ENCODE results near the gene OR6F1.
"Not testable (repeated sequence)": the region's sequence is repeated elsewhere in the genome, so short reads cannot be mapped to it uniquely, and the experiment has no call there.

The OR6F1 gene

GRCh38 chr1:247716546-247716945 is at the start of gene OR6F1:
TSS of gene OR6F1 (minus strand) at chr1:247716646. CDS start at chr1:247712755, 3,891 bp downstream.
- no peak for DNase-seq (ENCODE audit: low spot score)

- DNase-seq (ENCODE audit: low spot score), result no peak
Observed at GRCh38 chr1:247760456-247760855, 44.0 kb upstream of the OR6F1 start, which contains the start of gene OR1C1. TSS of gene OR1C1 (minus strand) at chr1:247760556. CDS start at chr1:247758406, 2,150 bp downstream.

GRCh38 chr1:247754311-247754710 is 37.9 kb upstream of the OR6F1 start:
- not testable (repeated sequence) for DNase-seq (ENCODE audit: low spot score)

- no peak for DNase-seq (ENCODE audit: low spot score)
Observed at GRCh38 chr1:247749870-247750269, 33.4 kb upstream of the OR6F1 start.

GRCh38 chr1:247748041-247748440 is 31.6 kb upstream of the OR6F1 start, which contains the start of gene OR14A2:
TSS of gene OR14A2 (minus strand) at chr1:247748141.
- no peak for DNase-seq (ENCODE audit: low spot score)

- no peak for DNase-seq (ENCODE audit: low spot score)
Observed at GRCh38 chr1:247747616-247748015, 31.2 kb upstream of the OR6F1 start.

- no peak for DNase-seq (ENCODE audit: low spot score)
Observed at GRCh38 chr1:247746391-247746935, 30.0 kb upstream of the OR6F1 start.

- not testable (repeated sequence) for DNase-seq (ENCODE audit: low spot score)
Observed at GRCh38 chr1:247742215-247742760, 25.8 kb upstream of the OR6F1 start.

- DNase-seq (ENCODE audit: low spot score), result no peak
Observed at GRCh38 chr1:247741756-247742155, 25.3 kb upstream of the OR6F1 start.

- DNase-seq (ENCODE audit: low spot score), result no peak
Observed at GRCh38 chr1:247740721-247741120, 24.3 kb upstream of the OR6F1 start.

- DNase-seq (ENCODE audit: low spot score), result no peak
Observed at GRCh38 chr1:247738315-247738714, 21.9 kb upstream of the OR6F1 start, which contains the start of gene OR14K1. TSS of gene OR14K1 (plus strand) at chr1:247738615. CDS start at chr1:247738615, 0 bp downstream.

- no peak for DNase-seq (ENCODE audit: low spot score)
Observed at GRCh38 chr1:247721222-247721621, 4.8 kb upstream of the OR6F1 start.

GRCh38 chr1:247713753-247714152 is 2.7 kb downstream of the OR6F1 start:
- no peak for DNase-seq (ENCODE audit: low spot score)

GRCh38 chr1:247710681-247711080 is 5.8 kb downstream of the OR6F1 start:
- not testable (repeated sequence) for DNase-seq (ENCODE audit: low spot score)

- no peak for DNase-seq (ENCODE audit: low spot score)
Observed at GRCh38 chr1:247701338-247701737, 15.1 kb downstream of the OR6F1 start.

- no peak for DNase-seq (ENCODE audit: low spot score)
Observed at GRCh38 chr1:247681288-247681897, 35.1 kb downstream of the OR6F1 start.

GRCh38 chr1:247680171-247680570 is 36.3 kb downstream of the OR6F1 start:
- DNase-seq (ENCODE audit: low spot score), result no peak

- no peak for DNase-seq (ENCODE audit: low spot score)
Observed at GRCh38 chr1:247679639-247680038, 36.8 kb downstream of the OR6F1 start, which contains the start of gene OR13G1. TSS of gene OR13G1 (minus strand) at chr1:247679739. CDS start at chr1:247673041, 6,698 bp downstream.

GRCh38 chr1:247669225-247669624 is 47.2 kb downstream of the OR6F1 start:
- DNase-seq (ENCODE audit: low spot score), result no peak

All from left forelimb (tissue), 1 donor.